ENCODE measurements around the gene TTBK1. TPM values are rescaled to one million over a fixed set of nuclear protein-coding genes. Genes with fewer than 3 reads are reported as not detected.

Gene TTBK1
- total RNA-seq, 1 donor from 2014 or later: not detected

- DNase-seq (ENCODE audit: low read depth in 2 of 2): no peak
These were observed 20.1 kb upstream of the TTBK1 start for GRCh38 chr6:43223175-43223574.

DNA sequence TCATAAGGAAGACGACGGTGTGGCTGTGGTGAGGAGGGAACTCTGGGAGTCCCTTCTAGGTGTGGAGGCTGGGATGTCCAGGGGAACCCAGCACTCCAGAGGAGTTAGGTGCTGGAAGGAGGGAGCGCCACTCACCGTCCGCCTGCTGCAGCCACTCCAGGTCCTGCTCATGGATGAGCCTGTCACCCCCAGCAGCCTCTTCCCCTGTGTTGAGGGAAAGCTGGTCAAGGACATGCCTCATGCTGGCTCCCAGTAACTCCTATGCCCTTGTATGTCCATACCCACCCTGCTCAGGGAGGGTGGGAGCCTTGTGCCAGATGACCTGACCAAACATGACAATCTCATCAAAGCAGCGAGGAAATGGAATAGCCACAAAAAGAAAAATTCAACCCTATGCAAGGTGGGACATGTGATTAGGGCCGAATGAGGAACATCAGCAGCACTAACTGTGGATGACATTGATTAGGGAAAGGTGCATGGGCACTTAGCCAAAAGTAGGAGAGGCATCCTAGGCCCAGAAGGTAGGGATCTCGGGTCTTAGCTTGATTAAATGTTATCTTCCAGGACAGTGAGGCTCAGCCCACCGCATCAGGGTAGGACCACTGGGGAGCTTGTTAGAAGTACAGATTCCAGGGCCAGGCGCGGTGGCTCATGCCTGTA is 17.0 kb upstream of the TTBK1 start:
- DNase-seq (ENCODE audit: low read depth in 2 of 2): no peak

DNA sequence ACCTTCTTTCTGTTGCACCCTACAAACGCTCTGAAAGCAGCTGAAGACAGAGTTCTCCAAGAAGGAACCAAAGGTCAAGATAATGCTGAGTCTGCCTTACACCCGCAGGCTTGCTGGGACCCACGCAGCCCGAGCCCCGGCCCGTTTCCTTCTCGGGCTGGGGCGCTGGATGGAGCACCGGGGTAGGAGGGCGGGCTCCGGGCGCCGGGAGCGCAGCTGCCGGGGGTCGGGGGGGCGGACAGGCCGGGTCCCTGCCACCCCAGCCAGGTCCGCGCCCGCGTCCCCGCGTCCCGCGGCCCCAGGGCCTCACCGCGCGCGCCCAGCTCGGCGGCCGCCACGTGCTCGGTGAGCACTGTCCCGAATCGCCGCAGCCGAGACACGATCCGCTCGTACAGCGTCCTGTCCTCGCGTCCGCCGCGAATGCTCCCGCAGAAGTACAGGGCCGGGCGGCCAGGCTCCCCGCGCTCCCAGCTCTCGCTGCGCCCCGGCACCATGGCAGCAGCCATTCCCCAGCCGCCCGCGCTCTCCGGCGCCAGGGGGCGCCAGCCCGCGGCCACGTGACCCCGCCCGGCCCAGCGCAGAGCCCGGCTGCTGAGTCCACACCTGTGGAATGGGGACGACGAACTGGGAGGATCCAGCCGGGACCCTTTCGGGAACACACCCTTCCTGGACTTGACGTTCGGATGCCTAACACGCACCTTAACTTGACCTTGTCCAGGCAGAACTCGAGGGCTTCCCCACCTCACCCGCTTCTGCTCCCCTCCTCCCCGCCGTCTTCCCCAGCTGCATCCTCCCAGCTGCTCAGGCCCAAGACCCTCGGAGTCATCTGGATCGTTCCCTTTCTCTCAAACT is 14.1 kb upstream of the TTBK1 start, which contains the start of gene DNPH1:
TSS of gene DNPH1 (minus strand) at position 531 of the 852 bp plus-strand sequence. CDS start at position 506, 25 bp downstream.
- peak; percentile 26 to 68 for DNase-seq (ENCODE audit: low read depth in 2 of 2)

DNA sequence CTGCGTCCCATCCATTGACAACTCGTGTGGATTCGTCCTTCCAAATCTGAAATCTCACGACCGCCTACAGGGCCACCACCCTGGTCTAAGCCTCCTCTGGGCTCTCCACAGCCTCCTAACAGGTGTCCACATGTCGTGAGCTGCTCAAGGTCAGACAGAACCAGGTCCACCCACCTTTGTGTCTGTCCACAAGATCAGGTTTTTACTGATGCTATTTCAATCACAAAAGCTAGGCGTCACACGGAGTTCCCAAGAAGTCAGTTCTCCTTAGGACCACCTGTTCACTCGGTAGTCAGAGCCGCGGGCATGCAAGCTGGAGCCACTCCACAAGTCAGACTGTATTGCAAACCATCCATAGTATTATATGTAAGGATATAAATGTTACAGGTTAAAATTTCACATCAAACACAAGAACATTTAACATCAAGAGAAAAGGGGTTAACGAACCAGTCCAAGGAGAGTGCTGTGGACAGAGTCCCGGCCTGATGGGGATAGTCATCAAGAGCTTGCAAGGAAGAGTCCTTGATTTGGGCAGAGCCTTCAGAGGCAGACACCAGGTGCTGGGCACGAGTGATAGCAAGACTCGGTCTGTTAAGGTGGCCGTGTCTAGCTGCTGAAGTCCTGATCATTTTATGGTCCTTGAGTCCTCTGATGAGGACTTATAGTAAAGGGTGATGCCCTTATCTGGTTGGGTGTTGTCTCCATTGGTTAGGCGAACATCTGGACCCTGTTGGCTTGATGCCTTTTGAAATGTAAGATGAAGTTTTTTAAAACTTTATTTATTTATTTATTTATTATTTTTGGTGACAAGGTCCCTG is 13.3 kb upstream of the TTBK1 start:
- DNase-seq (ENCODE audit: low read depth in 2 of 2): no peak

DNA sequence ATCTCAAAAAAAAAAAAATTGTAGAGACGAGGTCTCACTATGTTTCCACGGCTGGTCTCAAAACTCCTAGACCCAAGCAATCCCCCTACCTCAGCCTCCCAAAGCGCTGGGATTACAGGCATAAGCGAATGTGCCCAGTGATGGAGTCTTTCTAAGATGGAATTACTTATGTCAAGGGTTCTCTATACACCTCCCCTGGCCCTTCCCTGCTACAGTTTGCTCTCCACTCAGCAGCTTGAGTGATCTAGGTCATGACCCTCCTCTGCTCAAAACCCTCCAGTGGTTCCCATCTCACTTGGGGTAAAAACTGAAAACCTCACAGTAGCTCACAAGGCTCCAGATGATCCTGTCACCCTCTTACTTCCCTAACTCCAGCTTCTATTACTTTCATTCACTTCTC is 12.2 kb upstream of the TTBK1 start:
- DNase-seq (ENCODE audit: low read depth in 2 of 2): no peak

DNA sequence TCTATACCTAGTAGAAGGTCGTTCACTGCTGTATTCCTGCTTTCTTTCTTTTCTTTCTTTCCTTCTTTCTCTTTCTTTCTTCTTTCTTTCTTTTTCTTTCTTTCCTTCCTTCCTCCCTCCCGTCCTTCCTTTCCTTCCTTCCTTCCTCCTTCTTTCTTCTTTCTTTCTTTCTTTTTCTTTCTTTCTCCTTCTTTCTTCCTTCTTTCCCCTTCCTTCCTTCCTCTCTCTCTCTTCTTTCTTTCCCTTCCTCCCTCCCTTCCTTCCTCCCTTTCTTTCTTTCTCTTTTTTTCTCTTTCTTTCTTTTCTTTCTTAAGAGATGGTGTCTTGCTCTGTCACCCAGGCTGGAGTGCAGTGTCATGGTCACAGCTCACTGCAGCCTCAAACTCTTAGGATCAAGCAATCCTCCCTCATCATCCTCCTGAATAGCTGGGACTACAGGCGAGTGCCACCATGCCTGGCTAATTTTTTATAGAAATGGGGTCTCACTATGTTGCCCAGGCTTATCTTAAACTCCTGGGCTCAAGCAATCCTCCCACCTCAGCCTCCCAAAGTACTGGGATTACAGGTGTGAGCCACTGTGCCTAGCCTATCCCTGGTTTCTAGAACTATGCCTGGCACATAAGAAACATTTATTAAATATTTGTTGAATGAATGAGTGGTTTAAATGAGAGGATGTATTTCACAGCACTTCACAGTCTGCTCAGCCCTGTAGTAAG is 11.4 kb upstream of the TTBK1 start:
- DNase-seq (ENCODE audit: low read depth in 2 of 2): no peak

GRCh38 chr6:43235841-43236240 is 7.4 kb upstream of the TTBK1 start:
- DNase-seq (ENCODE audit: low read depth in 2 of 2): no peak

GRCh38 chr6:43239054-43239453 is 4.2 kb upstream of the TTBK1 start:
- no peak for DNase-seq (ENCODE audit: low read depth in 2 of 2)

GRCh38 chr6:43240950-43241349 is 2.3 kb upstream of the TTBK1 start:
- no peak for DNase-seq (ENCODE audit: low read depth in 2 of 2)

GRCh38 chr6:43241446-43241845 is 1.8 kb upstream of the TTBK1 start:
- no peak for DNase-seq (ENCODE audit: low read depth in 2 of 2)

DNA sequence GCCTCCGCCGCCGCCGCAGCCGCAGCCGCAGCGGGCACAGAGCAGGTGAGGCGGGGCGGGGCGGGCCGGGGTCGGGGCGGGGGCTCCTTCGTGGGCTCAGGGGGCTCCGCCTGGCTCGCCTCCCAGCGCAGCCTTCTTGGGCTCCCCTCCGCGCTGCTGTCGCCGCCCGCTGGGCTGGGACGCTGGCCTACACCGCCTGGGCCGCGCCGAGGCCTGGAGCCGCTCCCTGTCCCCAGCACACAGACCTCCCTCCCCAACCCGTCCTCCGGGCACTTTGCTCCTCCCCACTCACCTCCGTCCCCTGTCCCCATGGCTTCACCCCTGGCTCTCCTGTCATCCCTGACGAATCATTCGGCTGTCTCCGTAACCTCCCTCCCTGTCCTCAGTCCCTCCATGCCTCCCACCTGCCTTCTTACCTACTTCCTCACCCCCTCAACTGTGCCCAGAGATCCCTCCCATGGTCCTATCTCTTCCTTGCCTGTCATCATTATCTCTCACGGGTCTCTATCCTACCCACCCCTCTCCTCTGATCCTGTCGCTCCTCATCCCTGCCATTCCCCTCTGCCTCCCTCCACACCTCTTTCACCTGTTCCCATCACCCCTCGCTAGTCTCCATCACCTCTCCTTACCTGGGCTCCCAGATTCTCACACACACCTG is 512 bp downstream of the TTBK1 start:
- no peak for DNase-seq (ENCODE audit: low read depth in 2 of 2)

DNA sequence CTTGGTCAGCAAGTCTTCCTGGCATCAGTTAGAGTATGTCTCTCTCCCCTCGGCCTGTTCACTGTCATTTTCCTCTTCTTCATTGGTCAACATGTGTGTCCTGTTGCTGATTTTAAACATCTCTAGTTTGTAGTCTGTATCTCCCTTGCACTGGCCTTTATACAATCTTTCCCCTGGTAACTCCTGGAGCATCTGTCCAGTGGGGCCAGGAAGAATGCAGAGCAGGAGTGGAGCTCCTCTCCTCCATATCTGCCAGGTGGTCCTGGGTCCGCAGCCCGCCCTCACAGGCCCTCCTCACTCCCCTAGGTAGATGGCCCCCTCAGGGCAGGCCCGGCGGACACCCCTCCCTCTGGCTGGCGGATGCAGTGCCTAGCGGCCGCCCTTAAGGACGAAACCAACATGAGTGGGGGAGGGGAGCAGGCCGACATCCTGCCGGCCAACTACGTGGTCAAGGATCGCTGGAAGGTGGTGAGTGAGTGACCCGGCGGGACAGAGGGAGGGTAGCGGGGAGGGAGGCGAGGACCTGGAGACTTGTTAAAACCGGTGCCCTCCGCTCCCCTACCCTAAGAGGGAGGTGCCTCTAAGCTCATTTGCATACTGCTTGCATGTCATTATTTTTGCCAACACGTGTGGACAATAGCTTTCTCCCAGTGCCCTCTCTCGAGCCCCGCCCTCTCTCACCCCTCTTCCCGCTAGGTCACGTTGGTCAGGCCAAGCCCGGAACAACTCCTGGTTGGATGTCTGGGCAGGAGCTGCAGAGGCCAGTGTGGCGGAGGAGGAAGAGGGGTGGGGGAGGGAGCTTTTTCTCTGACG is 3.2 kb downstream of the TTBK1 start:
- no peak for DNase-seq (ENCODE audit: low read depth in 2 of 2)

- peak; percentile 9 to 40 for DNase-seq (ENCODE audit: low read depth in 2 of 2)
These were observed 4.1 kb downstream of the TTBK1 start for GRCh38 chr6:43247114-43247999.

GRCh38 chr6:43248101-43248500 is 4.8 kb downstream of the TTBK1 start:
- DNase-seq (ENCODE audit: low read depth in 2 of 2): no peak

- no peak for DNase-seq (ENCODE audit: low read depth in 2 of 2)
These were observed 5.5 kb downstream of the TTBK1 start for GRCh38 chr6:43248791-43249190.

DNA sequence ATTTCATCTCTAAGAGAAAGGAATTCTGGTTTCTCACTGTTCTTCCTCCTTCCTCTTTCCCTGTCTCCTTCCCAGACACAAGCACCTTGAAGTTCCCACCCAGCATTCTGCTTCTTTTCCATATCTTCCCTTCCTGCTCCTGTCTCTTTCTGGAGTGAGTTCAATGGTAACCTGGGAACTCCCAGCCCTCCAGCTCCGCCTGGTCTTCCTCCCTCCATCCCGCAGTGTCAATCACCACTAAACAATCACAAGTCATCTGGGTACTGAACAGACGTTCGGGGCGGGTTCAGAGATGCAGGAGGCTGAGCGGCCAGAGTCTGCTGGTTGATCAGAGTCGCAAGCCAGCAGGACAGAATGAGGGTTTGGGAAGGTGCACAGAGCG is 7.7 kb downstream of the TTBK1 start:
- DNase-seq (ENCODE audit: low read depth in 2 of 2): no peak

DNA sequence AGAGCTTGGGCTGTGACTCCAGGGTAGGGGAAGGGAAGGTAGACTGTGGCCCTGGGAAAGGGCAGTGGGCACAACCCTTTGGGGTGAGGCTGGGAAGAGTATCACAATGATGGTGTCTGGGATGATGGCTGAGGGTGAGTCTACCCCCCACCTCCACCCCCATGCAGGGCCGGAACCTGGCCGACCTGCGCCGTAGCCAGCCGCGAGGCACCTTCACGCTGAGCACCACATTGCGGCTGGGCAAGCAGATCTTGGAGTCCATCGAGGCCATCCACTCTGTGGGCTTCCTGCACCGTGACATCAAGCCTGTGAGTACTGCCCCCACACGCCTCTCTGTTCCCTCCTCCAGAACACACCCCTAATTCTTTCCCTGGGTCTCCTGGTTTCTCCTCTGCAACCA is 10.1 kb downstream of the TTBK1 start:
- DNase-seq (ENCODE audit: low read depth in 2 of 2): no peak

GRCh38 chr6:43254138-43254817 is 11.0 kb downstream of the TTBK1 start:
- DNase-seq (ENCODE audit: low read depth in 2 of 2): no peak

All from dermis microvascular lymphatic vessel endothelial cell (primary cell).